Transverse colon (tissue), 4 donors: ENCODE data around the gene ST3GAL4. TPM values are rescaled to one million over a fixed set of nuclear protein-coding genes. Genes with fewer than 3 reads are reported as not detected.

Experiments
- DNase-seq: peaks from one replicate; pipeline ENCODE4 v3.0.0-alpha.2; 2019
- H3K27ac ChIP-seq, 4 donors: fragments of 200-600 bp; sonication (generic); 2 replicates each; pipeline ENCODE4 v1.5.1; 2016 to 2018; ENCODE audit warnings: inconsistent platforms in 4 of 4
- H3K27me3 ChIP-seq: fragments of 200-600 bp; sonication (generic); 2 replicates; pipeline ENCODE4 v1.5.1; 2017; ENCODE audit warnings: inconsistent platforms
- H3K36me3 ChIP-seq, 4 donors: fragments of 200-600 bp; sonication (generic); 2 replicates each; pipeline ENCODE4 v1.5.1; 2017 to 2019; ENCODE audit warnings: inconsistent platforms in 4 of 4
- H3K4me1 ChIP-seq, 4 donors: fragments of 200-600 bp; sonication (generic); 2 replicates each; pipeline ENCODE4 v1.5.1; 2017 to 2020; ENCODE audit warnings: inconsistent platforms in 4 of 4
- H3K4me3 ChIP-seq, 4 donors: fragments of 200-600 bp; sonication (generic); 1 replicate in 1 of 4; 2 replicates in 3 of 4; pipeline versions ENCODE4 v1.5.1 to v1.6.1; 2017 to 2019; ENCODE audit warnings: inconsistent platforms in 4 of 4
- H3K9me3 ChIP-seq, 2 donors: fragments of 200-600 bp; sonication (generic); 2 replicates each; pipeline ENCODE4 v1.5.1; 2017 to 2019; ENCODE audit warnings: inconsistent platforms in 2 of 2
- EP300 ChIP-seq: sonication (generic); formaldehyde crosslinking; IDR thresholded peaks from one replicate; pipeline ENCODE4 v1.6.1; 2017; ENCODE audit warnings: antibody characterized with exemption, low read depth
- POLR2A ChIP-seq: fragments of 450-650 bp; IDR thresholded peaks from one replicate; pipeline ENCODE4 v1.6.1; 2016; ENCODE audit warnings: antibody characterized with exemption, mild to moderate bottlenecking, moderate library complexity
- POLR2AphosphoS5 ChIP-seq, 3 donors: sonication (generic); formaldehyde crosslinking; IDR thresholded peaks; one replicate each; pipeline ENCODE4 v1.6.1; 2016; ENCODE audit warnings: antibody characterized with exemption in 3 of 3
- WGBS, 2 donors: methylation state at CpG; one replicate each; pipeline ENCODE4 v1.1.5; 2018; ENCODE audit warnings: low coverage in 1 of 2; 5-methylcytosine and 5-hydroxymethylcytosine counted together
- in situ Hi-C, 4 donors: fragments of 200-750 bp; cut with MboI; loops; one replicate each; pipeline versions ENCODE4 v1.15.0 to v1.15.1; 2017; ENCODE audit warnings: low sequenced_read_pairs in 3 of 4, low pct_ligation_motif_present in 1 of 4, low pct_unique_long_range_greater_than_20kb in 1 of 4
- intact Hi-C: fragments of 100-400 bp; cut with DNase I; formaldehyde crosslinking; loops from one replicate; pipeline ENCODE4 v1.15.1; 2023; ENCODE audit warnings: low total_unique reads
- total RNA-seq, 4 donors: library from RNA; depleted of rRNA; stranded (reverse); fragments of >200 nt; gene quantifications; one replicate each; pipeline ENCODE4 v1.1.0, GENCODE V29; 2016
- TF ChIP-seq, protein P1 (sequence below), 5 experiments: fragments of 200-600 bp in 3 of 5; fragments of 450-650 bp in 2 of 5; sonication (generic) in 3 of 5; IDR thresholded peaks; 1 replicate in 2 of 5; 2 replicates in 3 of 5; pipeline ENCODE4 v1.5.1; 2016 to 2017; ENCODE audit warnings: antibody characterized with exemption in 5 of 5, inconsistent platforms in 3 of 5, mild to moderate bottlenecking in 2 of 5, moderate library complexity in 1 of 5

Gene ST3GAL4
- total RNA-seq, 4 donors from 2014 or later = 26.1 to 206 (median 166) TPM

- DNase-seq = no peak
- WGBS, 2 donors = 96% methylated on average over 4 to 6 of the region's 6 CpGs
- no peaks in the 10 kb centered on the region for H3K9me3 ChIP-seq
- no peak overlapping the region for H3K4me3 ChIP-seq
- H3K4me1 ChIP-seq = peaks cover 0 to 21% (median 6%) of the 10 kb centered on the region in 4 donors
- H3K27ac ChIP-seq = no peak overlapping the region
- in situ Hi-C loops = loop anchor here in 1 of 4 donors (25.0 kb wide), 1 partner anchor 88 kb away; the partner anchor contains the start of gene DCPS
- no peaks in the 10 kb centered on the region for H3K27me3 ChIP-seq
- TF ChIP-seq POLR2AphosphoS5 (IDR thresholded peaks at IDR 0.05) = no peak
- TF ChIP-seq EP300 = no peak
- TF ChIP-seq POLR2A = no peak
- TF ChIP-seq, protein P1, sequence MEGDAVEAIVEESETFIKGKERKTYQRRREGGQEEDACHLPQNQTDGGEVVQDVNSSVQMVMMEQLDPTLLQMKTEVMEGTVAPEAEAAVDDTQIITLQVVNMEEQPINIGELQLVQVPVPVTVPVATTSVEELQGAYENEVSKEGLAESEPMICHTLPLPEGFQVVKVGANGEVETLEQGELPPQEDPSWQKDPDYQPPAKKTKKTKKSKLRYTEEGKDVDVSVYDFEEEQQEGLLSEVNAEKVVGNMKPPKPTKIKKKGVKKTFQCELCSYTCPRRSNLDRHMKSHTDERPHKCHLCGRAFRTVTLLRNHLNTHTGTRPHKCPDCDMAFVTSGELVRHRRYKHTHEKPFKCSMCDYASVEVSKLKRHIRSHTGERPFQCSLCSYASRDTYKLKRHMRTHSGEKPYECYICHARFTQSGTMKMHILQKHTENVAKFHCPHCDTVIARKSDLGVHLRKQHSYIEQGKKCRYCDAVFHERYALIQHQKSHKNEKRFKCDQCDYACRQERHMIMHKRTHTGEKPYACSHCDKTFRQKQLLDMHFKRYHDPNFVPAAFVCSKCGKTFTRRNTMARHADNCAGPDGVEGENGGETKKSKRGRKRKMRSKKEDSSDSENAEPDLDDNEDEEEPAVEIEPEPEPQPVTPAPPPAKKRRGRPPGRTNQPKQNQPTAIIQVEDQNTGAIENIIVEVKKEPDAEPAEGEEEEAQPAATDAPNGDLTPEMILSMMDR (IDR thresholded peaks at IDR 0.05) = no peak
- intact Hi-C loops = no loop called here
- H3K36me3 ChIP-seq = no peaks in the 10 kb centered on the region
Observed at GRCh38 chr11:126400479-126400878, 45.0 kb downstream of the ST3GAL4 start.

- peak in 1 of 3 donors; percentile 40 for TF ChIP-seq POLR2AphosphoS5 (IDR thresholded peaks at IDR 0.05)
- TF ChIP-seq POLR2A = no peak
- in situ Hi-C loops (loop anchor here in 1 of 4 donors (25.0 kb wide), 1 partner anchor 91 kb away; the partner anchor contains the start of gene DCPS), intact Hi-C loops (no loop called here)
- Histone ChIP-seq H3K4me3 (no peak overlapping the region), H3K4me1 (peaks cover 0 to 26% (median 9%) of the 10 kb centered on the region in 4 donors), H3K27ac (peak overlapping the region in 2 of 4 donors; percentile 21 to 33), H3K9me3 (no peaks in the 10 kb centered on the region), H3K27me3 (no peaks in the 10 kb centered on the region), H3K36me3 (no peaks in the 10 kb centered on the region)
- 62 to 65% methylated on average over 4 to 15 of the region's 15 CpGs for WGBS, 2 donors
- peak; percentile 82 for DNase-seq
Observed at GRCh38 chr11:126403022-126403581, 47.6 kb downstream of the ST3GAL4 start.

DNA sequence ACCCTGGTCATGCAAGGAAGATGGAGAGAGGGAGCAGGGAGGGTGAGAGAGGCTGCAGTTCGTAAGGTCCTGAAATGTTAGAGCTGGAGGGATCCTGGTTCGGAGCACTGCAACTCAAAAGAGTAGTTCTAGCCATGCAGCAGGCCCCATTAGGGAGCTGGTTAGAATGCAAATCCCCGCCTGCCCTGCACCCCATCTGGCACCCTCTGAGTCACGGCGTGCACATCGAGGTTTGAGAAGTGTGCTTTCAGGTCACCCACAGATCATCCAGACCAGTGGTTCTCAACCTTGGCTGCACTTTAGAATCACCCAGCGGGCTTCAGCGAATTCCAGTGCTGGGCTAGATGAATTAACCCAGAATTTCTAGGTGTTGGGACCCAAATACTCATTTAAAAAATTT lies 48.2 kb downstream of the ST3GAL4 start:
- peak overlapping the region in 2 of 4 donors; percentile 20 to 33 for H3K27ac ChIP-seq
- H3K9me3 ChIP-seq = no peaks in the 10 kb centered on the region
- in situ Hi-C loops (loop anchor here in 1 of 4 donors (25.0 kb wide), 1 partner anchor 91 kb away; the partner anchor contains the start of gene DCPS), intact Hi-C loops (no loop called here)
- H3K27me3 ChIP-seq = no peaks in the 10 kb centered on the region
- TF ChIP-seq POLR2A = no peak
- TF ChIP-seq, protein P1 (IDR thresholded peaks at IDR 0.05) = no peak
- TF ChIP-seq POLR2AphosphoS5 (IDR thresholded peaks at IDR 0.05) = no peak
- TF ChIP-seq EP300 = no peak
- WGBS, 2 donors = 88 to 100% methylated on average over 3 to 8 of the region's 8 CpGs
- H3K4me3 ChIP-seq = no peak overlapping the region
- H3K36me3 ChIP-seq = no peaks in the 10 kb centered on the region
- DNase-seq = no peak
- peaks cover 0 to 26% (median 9%) of the 10 kb centered on the region in 4 donors for H3K4me1 ChIP-seq

GRCh38 chr11:126404367-126404766 lies 48.9 kb downstream of the ST3GAL4 start:
- intact Hi-C loops = no loop called here
- no peaks in the 10 kb centered on the region for H3K27me3 ChIP-seq
- TF ChIP-seq, protein P1 (IDR thresholded peaks at IDR 0.05) = no peak
- no peak for TF ChIP-seq POLR2A
- TF ChIP-seq EP300 = no peak
- no peak for TF ChIP-seq POLR2AphosphoS5 (IDR thresholded peaks at IDR 0.05)
- peaks cover 0 to 26% (median 9%) of the 10 kb centered on the region in 4 donors for H3K4me1 ChIP-seq
- no peak overlapping the region for H3K4me3 ChIP-seq
- H3K27ac ChIP-seq = no peak overlapping the region
- WGBS, 2 donors = 96 to 100% methylated on average over 1 to 5 of the region's 5 CpGs
- H3K9me3 ChIP-seq = no peaks in the 10 kb centered on the region
- DNase-seq = no peak
- in situ Hi-C loops = loop anchor here in 1 of 4 donors (25.0 kb wide), 1 partner anchor 92 kb away; the partner anchor contains the start of gene DCPS
- no peaks in the 10 kb centered on the region for H3K36me3 ChIP-seq
